HG03060 (cell line): ENCODE results near the gene GMDS.

ENCODE experiments used
- ATAC-seq: cut with Tn5 transposase; IDR thresholded peaks from one replicate; pipeline ENCODE4 v1.9.1; 2021; ENCODE audit warnings: low read depth, moderate number of reproducible peaks; ENCODE audit not compliant: unreplicated experiment

GMDS gene

DNA sequence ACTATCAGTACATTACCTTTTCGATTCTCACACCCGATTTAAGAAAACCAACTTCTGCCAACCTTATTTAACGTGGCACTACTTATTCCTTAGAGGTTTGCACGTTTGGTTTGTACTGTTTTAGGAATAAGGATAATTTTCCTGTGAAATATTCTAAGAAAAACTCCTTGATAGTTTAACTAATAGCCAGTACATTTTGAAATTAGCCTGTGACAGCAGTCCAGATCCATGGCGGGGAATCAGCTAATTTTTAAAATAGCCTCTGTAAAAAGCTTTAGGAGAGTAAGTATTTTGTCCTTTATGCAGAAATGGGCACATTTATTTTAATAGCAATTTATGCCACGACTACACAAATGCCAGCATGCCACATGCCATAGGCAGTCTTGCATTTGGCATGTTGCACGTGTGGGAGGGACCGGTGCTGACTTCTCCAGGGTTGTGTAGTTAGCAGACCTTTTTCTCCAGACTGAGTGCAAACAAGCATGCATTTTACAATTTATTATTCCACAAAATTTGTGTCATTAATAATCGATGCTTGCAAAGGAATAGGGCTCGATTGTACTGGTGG is 629.5 kb downstream of the GMDS start:
- no peak for ATAC-seq

DNA sequence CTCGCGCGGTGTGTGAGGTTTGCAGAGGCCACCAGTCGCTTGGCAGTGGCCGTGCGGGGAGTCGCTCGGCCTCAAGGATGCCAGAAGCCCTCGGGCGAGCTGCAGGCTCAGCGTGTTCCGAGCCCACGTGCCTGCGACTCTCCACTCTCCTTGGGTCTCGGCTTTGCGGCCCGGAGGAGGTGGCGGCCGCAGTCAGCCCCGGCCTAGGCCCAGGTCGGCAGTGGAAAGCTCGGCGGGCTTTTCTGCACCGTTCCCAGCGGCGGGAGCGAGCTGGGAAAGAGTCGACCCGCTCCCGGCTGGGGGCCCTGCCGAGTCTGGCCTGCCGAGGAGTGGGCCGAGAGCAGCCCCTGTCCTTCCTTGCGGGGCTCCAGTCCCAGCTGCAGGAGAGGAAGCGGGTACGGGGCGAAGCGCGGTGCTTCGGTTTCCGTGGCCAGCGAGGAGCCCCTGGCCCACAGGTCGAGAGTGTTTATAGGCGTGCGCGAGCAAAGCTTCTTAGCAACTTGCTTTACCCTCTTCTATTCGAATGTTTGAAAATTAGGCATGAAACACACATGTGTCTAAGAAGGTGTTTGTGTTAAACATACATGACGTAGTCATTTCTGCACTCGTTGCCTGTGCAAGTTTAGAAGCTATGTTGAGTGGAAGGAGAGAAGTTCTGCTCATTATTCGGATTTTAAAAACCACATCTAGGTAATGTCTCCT is 630.1 kb downstream of the GMDS start:
- ATAC-seq: no peak

DNA sequence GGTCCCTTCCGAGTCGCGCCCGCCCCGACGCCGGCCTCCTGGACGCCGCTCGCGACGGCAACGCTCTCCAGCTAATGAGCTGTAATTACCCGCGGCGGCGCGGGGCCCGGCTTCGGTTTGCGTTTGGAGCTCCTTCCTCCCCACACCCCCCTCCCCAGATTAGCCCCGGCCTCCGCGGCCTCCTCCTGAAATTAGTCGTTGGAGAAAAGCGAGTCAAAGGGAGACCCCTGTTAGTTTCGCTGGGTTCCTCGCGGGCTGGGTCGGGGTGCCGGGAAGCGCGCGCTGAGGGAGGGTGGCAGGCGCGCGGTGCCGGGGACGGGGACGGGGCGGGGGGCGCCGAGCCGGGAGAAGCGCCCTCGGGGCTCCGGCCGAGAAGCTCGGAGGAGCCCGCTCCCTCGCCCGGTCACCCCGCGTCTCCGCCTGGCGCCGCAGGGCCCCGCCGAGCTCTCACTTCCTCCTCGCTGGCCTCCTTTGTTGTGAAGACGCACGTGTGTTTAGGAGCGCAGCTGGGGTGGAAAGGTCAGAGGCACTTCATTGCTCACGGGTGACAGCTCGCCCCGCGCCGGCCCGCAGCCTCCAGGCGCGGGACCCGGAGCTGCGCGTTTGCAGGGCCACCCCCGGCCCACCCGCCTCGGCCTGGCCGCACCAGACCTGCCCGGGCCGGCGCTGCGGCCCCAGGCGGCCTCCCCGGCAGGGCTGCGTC is 630.8 kb downstream of the GMDS start:
- no peak for ATAC-seq

DNA sequence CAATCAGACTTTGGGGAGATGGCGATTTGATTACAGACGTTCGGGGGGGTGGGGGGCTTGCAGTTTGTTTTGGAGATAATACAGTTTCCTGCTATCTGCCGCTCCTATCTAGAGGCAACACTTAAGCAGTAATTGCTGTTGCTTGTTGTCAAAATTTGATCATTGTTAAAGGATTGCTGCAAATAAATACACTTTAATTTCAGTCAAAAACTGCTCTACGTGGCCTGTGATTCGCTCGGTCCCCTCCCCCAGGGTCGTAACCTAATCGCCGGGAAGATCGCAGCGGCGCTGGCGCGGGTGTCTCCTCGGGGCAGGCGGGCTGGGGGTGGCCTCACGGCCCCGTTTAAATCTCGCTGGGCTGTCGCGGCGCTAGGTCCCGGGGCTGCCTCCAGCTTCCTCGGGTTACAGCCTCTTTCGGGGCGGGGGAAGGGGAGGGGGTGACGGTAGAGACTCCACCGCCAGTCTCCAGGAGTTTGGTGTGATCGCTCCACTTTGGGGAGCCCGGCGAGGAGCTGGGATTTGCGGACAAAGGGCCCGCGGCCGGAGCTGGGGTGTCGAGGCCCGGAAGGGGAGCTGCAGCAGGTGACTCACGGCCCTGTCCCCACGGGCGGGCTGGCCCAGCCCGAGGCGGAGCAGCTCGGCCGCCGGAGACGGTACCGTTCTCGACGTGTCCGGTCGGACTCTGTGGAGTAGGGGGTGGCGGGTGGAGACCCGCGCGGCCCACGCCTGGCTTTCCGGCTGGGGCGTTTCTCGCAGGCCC is 631.5 kb downstream of the GMDS start:
- no peak for ATAC-seq

DNA sequence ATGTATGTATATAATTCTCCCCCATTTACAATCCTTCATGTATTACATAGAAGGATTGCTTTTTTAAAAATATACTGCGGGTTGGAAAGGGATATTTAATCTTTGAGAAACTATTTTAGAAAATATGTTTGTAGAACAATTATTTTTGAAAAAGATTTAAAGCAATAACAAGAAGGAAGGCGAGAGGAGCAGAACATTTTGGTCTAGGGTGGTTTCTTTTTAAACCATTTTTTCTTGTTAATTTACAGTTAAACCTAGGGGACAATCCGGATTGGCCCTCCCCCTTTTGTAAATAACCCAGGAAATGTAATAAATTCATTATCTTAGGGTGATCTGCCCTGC is 632.1 kb downstream of the GMDS start:
- ATAC-seq: no peak

DNA sequence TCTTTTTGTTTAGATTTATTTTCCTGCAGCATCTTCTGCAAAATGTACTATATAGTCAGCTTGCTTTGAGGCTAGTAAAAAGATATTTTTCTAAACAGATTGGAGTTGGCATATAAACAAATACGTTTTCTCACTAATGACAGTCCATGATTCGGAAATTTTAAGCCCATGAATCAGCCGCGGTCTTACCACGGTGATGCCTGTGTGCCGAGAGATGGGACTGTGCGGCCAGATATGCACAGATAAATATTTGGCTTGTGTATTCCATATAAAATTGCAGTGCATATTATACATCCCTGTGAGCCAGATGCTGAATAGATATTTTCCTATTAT is 632.5 kb downstream of the GMDS start:
- no peak for ATAC-seq

DNA sequence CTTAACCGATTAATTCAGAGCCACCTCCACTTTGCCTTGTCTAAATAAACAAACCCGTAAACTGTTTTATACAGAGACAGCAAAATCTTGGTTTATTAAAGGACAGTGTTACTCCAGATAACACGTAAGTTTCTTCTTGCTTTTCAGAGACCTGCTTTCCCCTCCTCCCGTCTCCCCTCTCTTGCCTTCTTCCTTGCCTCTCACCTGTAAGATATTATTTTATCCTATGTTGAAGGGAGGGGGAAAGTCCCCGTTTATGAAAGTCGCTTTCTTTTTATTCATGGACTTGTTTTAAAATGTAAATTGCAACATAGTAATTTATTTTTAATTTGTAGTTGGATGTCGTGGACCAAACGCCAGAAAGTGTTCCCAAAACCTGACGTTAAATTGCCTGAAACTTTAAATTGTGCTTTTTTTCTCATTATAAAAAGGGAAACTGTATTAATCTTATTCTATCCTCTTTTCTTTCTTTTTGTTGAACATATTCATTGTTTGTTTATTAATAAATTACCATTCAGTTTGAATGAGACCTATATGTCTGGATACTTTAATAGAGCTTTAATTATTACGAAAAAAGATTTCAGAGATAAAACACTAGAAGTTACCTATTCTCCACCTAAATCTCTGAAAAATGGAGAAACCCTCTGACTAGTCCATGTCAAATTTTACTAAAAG is 633.0 kb downstream of the GMDS start:
- ATAC-seq: no peak

DNA sequence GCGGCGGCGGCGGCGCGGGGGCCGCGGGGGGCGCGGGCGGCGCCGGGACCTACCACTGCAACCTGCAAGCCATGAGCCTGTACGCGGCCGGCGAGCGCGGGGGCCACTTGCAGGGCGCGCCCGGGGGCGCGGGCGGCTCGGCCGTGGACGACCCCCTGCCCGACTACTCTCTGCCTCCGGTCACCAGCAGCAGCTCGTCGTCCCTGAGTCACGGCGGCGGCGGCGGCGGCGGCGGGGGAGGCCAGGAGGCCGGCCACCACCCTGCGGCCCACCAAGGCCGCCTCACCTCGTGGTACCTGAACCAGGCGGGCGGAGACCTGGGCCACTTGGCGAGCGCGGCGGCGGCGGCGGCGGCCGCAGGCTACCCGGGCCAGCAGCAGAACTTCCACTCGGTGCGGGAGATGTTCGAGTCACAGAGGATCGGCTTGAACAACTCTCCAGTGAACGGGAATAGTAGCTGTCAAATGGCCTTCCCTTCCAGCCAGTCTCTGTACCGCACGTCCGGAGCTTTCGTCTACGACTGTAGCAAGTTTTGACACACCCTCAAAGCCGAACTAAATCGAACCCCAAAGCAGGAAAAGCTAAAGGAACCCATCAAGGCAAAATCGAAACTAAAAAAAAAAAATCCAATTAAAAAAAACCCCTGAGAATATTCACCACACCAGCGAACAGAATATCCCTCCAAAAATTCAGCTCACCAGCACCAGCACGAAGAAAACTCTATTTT is 633.7 kb downstream of the GMDS start:
- ATAC-seq: no peak

DNA sequence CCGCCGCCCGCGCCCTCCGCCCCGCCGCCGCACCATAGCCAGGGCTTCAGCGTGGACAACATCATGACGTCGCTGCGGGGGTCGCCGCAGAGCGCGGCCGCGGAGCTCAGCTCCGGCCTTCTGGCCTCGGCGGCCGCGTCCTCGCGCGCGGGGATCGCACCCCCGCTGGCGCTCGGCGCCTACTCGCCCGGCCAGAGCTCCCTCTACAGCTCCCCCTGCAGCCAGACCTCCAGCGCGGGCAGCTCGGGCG is 634.2 kb downstream of the GMDS start:
- no peak for ATAC-seq

DNA sequence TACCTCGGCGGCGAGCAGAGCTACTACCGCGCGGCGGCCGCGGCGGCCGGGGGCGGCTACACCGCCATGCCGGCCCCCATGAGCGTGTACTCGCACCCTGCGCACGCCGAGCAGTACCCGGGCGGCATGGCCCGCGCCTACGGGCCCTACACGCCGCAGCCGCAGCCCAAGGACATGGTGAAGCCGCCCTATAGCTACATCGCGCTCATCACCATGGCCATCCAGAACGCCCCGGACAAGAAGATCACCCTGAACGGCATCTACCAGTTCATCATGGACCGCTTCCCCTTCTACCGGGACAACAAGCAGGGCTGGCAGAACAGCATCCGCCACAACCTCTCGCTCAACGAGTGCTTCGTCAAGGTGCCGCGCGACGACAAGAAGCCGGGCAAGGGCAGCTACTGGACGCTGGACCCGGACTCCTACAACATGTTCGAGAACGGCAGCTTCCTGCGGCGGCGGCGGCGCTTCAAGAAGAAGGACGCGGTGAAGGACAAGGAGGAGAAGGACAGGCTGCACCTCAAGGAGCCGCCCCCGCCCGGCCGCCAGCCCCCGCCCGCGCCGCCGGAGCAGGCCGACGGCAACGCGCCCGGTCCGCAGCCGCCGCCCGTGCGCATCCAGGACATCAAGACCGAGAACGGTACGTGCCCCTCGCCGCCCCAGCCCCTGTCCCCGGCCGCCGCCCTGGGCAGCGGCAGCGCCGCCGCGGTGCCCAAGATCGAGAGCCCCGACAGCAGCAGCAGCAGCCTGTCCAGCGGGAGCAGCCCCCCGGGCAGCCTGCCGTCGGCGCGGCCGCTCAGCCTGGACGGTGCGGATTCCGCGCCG is 634.7 kb downstream of the GMDS start:
- no peak for ATAC-seq

DNA sequence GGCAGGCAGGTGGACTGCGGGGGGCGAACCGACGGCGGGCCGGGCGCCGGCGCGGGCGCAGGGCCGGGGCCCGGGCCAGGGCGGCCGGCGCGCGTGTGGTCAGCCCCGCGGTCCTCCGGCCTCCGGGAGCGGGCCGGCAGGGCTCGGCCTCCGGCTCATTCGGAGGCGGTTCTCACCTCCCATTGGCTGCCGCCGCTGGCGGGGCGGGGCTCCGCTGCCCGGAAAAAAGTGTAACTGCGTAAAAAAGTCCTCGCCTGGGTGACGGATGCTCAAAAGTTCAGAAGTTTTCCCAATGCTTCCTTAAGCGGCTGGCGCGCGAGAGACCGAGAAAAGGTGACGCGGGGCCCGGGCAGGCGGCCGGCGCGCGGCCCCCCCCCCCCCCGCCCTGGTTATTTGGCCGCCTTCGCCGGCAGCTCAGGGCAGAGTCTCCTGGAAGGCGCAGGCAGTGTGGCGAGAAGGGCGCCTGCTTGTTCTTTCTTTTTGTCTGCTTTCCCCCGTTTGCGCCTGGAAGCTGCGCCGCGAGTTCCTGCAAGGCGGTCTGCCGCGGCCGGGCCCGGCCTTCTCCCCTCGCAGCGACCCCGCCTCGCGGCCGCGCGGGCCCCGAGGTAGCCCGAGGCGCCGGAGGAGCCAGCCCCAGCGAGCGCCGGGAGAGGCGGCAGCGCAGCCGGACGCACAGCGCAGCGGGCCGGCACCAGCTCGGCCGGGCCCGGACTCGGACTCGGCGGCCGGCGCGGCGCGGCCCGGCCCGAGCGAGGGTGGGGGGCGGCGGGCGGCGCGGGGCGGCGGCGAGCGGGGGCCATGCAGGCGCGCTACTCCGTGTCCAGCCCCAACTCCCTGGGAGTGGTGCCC is 635.5 kb downstream of the GMDS start, which contains the start of gene FOXC1:
Gene FOXC1, plus strand, starts transcription at position 268 of the 849 bp plus-strand sequence. Its CDS starts 531 bp downstream, at position 799.
- ATAC-seq: no peak

DNA sequence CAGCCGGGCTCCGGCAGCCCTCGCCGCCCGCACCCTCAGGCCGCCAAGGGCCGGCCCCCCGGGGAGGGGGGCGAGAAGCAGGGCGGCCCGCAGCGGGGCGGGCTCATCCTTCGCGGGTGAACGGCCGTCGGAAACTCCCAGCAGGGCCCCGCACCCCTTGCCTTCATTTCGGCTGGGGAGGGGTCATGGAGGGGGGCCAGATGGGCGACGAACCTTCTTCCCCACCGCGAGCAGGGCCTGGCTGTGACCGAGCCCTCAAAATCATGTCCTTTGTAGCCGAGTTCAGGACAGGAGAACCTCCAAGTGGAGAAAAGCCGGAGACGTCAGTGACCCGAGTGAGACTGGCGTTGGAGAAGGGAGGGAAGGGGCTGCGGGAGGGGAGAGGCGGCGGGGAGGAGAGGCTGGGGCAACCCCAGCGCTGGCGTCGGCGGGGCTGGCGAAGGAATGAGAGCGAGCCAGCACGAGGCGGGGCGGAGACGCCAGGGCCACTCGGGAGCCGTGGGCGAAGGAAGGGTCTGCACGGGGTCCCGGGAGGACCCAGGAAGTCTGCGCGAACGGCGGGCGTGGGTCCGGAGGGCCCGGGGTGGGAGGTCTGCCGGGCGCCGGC is 636.3 kb downstream of the GMDS start:
- no peak for ATAC-seq

DNA sequence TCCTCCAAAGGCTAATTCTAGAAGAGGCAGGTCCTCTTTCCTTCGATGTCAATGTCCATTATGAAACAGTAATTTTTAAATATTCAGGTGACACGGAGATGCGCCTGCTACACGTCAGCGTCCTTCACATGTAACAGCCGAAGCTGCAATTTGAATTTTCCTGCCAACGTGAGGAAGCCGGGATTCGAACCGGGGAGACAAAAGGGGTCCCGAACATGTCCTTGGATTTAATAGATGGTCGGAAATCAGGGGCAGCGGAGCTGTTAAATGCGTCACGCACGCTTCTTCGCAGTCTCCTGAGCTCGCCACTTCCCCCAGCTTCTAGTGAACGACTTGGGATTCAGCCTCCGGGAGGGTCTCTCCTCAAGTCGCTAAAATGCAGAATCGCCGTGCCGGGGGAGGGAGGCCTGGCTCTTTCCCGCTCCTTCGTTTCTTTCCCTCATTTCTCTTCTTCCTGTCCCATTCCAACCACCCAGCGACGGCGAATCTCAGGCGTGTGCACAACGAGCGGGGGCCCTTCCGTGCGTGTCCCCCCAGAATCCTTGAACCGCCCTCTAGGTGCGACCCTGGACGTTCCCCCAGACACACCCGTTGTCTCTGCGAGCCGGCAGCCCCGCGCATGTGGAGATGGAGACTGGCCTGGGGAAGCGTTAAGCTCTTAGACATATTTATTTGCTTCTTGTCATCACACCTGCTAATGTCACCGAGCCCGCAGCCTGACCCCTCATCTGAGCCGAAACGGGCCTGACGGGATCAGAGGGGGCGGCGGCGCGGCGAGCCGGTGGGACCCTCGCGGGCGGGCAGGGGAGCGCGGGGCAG is 637.0 kb downstream of the GMDS start:
- ATAC-seq: no peak

DNA sequence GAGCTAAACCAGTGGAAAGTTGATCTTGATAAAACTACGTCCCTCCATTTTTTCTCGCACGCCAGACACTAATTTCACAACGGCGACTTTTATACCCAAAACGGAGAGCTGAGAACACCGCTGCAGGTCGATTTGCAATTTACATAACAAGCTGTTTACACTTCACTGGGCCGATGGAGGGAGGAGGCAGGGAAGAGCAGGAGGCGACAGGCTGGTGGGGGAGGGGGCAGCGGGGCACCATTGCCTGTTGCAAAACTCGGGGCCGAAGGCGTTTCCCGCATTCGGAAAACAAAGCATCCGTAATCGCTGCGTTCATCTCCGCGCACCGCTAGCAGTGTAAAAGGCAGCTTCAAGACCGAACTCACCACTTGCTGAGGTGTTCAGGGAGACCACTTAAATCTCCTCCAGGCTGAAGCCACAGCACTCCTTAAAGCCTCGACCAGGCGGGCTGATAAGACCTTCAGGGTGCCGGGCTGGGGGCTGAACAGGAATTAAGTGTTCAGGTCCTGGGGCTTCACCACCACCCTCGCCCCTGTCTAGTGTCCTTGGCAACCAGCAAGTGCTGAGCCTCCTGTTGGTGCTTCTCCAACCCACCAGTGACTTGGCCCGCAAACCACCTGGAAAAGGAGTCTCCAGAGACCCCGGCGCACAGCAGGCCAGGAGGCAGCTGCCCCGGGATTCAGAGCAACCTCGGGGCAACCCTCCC is 637.7 kb downstream of the GMDS start:
- ATAC-seq: no peak

DNA sequence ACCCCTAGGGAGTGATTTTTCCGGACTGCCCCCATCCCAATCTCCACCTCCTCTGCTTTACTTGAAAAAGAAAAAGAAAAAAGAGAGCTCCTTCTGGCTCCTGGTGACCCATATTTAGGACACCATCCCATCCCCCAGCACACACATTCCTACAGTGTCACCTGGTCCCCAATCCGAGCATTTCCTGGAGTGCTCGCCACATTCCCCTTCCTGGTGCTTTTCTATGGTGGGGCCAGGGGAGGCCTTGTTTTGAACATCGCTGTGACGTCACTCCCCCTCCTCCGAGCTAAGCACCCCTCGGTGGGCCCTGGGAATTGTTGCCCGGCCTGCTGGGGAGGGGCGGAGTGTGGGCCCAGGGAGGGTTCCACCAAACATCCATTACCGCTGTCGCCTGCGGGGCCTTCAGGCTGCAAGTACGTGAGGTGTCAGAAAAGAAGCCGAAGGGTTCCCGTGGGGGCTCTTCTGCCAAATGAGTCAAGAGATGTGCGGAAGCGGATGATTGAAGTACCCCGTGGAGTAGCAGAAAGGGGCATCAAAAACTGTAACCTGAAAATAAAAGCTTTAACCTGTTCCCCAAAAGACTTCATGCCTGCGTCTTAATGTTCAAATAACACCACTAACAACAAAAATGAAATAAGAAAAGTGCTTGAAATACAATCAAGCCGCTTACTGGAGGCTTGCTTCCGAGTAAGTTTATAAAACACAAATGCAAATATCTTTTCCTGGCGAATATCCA is 638.5 kb downstream of the GMDS start:
- no peak for ATAC-seq
